GM18520 (cell line): ENCODE data around the gene GNA12.

Experiments
- ATAC-seq: cut with Tn5 transposase; IDR thresholded peaks from one replicate; pipeline ENCODE4 v1.9.1; 2021; ENCODE audit not compliant: unreplicated experiment

The GNA12 gene

GRCh38 chr7:2838873-2839578 lies 5.1 kb downstream of the GNA12 start:
- ATAC-seq: no peak

- ATAC-seq: no peak
These were observed 5.7 kb downstream of the GNA12 start for GRCh38 chr7:2838451-2838850.

DNA sequence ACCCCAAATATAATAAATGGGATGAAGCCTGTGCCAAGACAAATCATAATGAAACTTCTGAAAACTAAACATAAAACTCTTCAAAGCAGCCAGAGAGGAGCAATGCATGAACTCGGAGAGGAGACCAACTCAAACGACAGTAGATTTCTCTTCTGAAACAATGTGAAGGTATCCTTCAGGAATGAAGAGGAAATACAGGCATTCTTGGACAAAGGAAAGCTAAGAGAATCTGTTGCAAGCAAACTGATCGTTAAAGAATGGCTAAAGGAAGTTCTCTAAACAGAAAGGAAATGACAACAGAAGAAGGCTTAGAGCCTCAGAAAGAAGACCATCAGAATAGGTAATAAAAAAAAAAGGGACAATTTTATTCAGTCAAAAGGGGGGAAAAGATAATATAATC lies 6.6 kb downstream of the GNA12 start:
- ATAC-seq: no peak

DNA sequence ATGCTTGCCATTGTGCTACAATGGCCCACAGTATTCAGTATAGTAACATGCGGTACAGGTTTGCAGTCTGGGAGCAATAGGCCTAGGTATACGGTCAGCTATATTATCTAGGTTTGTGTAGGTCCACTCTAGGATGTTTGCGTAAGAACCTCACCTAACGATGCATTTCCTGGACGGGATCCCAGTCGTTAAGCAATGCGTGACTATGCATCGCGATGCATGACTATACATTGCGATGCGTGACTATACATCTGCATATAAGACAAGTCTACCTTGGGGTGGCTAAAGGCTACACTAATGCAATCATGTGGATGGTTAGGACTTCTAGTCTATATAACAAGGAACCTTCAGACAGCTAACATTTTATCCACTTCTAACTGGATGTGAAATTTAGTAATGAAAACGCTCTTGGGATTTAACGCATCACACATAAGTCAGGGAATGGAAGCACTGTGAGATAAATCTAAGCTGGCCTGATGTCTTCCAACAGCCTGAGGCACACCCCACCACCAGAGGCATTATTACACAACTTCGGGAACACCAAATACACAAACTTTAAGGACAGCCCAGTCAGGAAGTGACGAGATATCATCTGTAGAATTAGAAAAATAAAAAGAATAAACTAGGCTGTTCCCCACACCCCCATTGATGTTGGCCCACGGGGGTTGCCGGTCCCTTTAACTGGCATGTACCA lies 9.2 kb downstream of the GNA12 start:
- ATAC-seq: no peak

DNA sequence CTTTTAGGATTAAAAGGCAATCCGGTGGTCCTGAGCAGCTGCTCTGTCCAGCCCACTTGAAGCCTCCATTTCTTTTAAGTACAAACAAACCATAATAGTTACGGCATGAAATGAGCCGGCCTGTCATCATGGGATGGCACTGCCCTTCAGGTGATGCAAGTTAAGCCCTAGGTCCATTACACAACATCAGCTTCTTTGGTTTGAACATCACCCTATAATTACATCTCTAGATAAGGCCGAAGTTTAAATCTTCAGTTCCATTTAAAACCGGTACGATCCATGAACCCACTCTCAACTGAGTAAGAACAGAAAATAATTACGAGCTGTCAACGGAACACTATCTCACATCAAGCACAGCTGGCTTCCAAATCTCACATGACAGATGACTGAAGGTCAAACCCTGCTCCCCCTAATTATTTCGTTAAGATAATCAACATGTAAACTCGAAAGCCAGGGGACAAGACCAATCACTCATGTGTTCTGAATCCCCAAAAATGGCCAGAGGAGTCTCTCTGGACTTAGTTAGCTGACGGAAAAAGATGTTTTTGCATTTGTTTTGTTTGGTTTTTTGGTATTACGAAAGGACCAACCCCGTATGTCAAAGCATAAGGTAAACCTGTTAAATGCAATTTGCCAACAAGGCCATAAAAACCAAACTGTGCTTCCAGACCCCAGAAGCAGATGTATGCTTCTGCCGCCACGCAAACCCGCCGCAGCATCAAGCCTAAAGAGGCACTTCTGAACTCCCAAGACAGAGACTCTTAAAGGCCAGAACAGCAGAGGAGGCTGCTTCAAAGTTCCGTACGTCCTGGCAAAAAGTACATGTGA lies 10.8 kb downstream of the GNA12 start:
- no peak for ATAC-seq

DNA sequence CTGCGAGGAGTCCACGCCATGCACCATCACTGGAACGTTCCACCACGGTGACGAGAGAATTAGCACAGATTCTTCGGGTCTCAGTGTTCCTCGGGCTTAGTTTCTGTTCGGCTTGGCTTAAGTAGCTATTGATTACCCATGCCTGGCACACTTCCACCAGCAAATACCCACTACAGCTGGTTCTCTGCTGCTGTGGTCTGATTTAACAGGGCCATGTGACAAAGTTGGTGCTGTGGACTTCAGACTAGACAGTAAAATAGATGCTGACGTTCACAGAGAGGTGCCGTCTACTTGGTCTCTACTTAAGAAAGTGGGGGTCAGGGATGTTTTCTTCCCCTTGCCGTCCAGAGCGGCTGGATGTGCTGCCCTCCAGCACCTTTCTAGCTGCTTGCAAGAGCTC lies 11.6 kb downstream of the GNA12 start:
- ATAC-seq: no peak

DNA sequence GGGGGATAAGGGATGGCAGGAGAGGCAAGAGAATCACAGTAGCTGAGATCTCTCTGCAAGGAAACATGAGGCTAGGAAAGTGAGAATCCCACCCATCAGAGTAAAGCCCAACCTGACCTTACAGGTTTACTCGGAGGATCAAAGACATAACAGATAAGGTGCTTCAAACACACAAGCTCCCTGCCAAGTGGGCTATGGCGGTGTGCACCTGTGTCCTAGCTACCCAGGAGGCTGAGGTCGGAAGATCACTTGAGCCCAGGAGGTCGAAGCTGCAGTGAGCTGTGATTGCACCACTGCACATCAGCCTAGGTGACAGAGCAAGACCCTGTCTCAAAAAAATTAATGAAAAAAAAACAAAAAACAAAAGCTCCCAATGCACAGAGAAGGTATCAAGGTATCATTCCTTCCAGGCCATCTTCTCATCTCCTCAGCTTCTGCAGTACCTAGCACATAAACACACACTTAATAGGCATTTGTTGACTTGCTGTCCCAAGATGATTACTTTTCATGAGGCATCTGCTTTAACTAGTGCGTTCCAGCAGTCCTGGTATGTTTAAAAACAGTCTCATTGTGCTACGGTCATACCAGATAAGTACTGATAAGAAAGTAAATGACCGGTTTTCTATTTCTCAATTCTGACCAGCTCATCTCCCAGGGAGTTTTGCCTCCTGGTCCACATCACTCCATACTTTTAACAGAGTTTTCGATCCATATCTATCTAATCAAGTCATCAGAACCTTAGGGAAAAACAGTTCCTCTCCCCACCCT lies 13.3 kb downstream of the GNA12 start:
- ATAC-seq: no peak

- ATAC-seq: no peak
These were observed 15.1 kb downstream of the GNA12 start for GRCh38 chr7:2829040-2829439.

- no peak for ATAC-seq
These were observed 17.3 kb downstream of the GNA12 start for GRCh38 chr7:2826771-2827170.

GRCh38 chr7:2825559-2826227 lies 18.4 kb downstream of the GNA12 start:
- no peak for ATAC-seq

- ATAC-seq: no peak
These were observed 19.2 kb downstream of the GNA12 start for GRCh38 chr7:2824678-2825461.

GRCh38 chr7:2824026-2824677 lies 20.0 kb downstream of the GNA12 start:
- no peak for ATAC-seq

GRCh38 chr7:2823130-2823529 lies 21.0 kb downstream of the GNA12 start:
- no peak for ATAC-seq

DNA sequence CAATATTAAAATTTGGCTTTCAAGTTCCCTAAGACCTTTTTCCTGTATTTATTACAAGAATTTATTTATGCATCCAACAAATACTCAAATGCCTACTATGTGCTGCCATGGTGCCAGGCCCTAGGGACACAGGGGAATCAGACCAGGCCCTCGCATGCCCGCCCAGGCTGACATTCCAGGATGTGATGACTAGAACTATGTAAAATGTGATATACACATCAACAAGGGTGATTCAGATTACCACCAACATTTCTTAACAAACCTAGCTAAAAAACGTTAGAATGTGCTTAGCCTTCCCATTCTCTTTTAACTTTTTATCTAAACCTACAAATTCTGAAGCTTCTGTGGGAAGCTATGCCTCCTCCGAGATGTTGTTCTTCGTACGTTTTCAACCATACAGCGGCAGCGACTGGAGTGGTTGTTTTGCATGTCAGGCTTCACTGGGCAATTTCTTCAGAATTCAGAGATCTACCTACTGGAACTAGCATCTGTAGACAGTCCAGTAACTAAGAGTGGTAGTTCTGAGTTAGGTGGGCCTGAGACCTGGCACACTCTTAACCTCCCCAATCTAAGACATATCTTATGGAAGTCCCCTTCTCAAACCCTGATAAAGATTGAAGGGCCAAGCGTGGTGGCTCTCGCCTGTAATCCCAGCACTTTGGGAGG lies 22.1 kb downstream of the GNA12 start:
- peak; percentile 40 for ATAC-seq

- ATAC-seq: peak; percentile 35
These were observed 22.8 kb downstream of the GNA12 start for GRCh38 chr7:2821161-2821841.

- no peak for ATAC-seq
These were observed 23.6 kb downstream of the GNA12 start for GRCh38 chr7:2820508-2820934.

DNA sequence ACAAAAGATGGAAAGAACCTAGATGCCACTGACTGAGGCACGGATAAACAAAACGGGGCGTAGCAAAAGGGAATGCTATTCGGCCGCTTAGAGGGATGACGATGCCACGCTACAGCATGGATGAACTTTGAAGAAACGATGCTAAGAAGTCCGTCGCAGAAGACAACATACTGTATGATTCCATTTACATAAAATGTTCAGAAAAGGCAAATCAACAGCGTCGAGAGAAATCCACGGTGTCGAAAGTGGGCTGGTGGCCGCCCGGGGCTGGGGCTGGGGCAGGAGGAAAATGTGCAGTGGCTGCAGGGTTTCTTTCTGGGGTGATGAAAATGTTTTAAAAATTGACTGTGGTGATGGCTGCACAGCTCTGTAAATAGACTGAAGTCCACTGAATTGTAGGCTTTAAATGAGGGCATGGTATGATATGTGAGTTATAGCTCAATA lies 24.1 kb downstream of the GNA12 start:
- ATAC-seq: no peak
